Measurements from ENCODE around the gene LYSMD1. TPM values are rescaled to one million over a fixed set of nuclear protein-coding genes. Genes with fewer than 3 reads are reported as not detected.

The LYSMD1 gene
- total and polyA plus RNA-seq, 2 donors (not counting 3 experiments of a cell fraction or from before 2014, with no cell fraction given), result 1.7 to 8.2 TPM

GRCh38 chr1:151192047-151192446, 26.3 kb upstream of the LYSMD1 start:
- peaks cover 10% of the 10 kb centered on the region for H3K4me1 ChIP-seq (ENCODE audit: control insufficient read depth, extremely low read depth, insufficient read depth, low read length)
- TF ChIP-seq EZH2 (IDR thresholded peaks at IDR 0.05; ENCODE audit: borderline replicate concordance, low read depth, low read length, severe bottlenecking) (no peak), MYC (IDR thresholded peaks at IDR 0.05; ENCODE audit: low read depth, low read length) (no peak), POLR2A (IDR thresholded peaks at IDR 0.05; ENCODE audit: low read depth, low read length) (no peak), JUN (IDR thresholded peaks at IDR 0.05; ENCODE audit: borderline replicate concordance, insufficient read depth, insufficient read length, low read depth) (no peak), CTCF (IDR thresholded peaks at IDR 0.05; ENCODE audit: extremely low read depth in 1 of 2, insufficient read depth in 1 of 2, low read depth in 1 of 2, low read length in 2 of 2) (no peak), FOS (IDR thresholded peaks at IDR 0.05; ENCODE audit: borderline replicate concordance, insufficient read depth, low read length) (no peak)
- H3K4me3 ChIP-seq (replicated peaks in 1 of 3; ENCODE audit: insufficient read depth in 1 of 3, low read depth in 1 of 3, low read length in 3 of 3), result no peak overlapping the region
- ChIA-PET POLR2A (interaction anchor here (0.6 kb wide), 1 partner anchor 91 kb away, joined by 6 read pairs; no protein-coding TSS in a partner anchor), CTCF (no interaction called here)
- H3K79me2 ChIP-seq (ENCODE audit: control insufficient read depth, insufficient read depth, low read length), result peaks cover 27% of the 10 kb centered on the region
- H3K27me3 ChIP-seq (ENCODE audit: control insufficient read depth in 2 of 2, insufficient read depth in 2 of 2, low read length in 2 of 2), result no peaks in the 10 kb centered on the region
- no TSS peak for BruUV-seq (replicated peaks)
- no peak overlapping the region for H3K9ac ChIP-seq (replicated peaks; ENCODE audit: extremely low read depth, insufficient read depth, low read length)
- no peak overlapping the region for H3K4me2 ChIP-seq (ENCODE audit: insufficient read depth, low read length)
- H2AFZ ChIP-seq (ENCODE audit: low read depth, low read length), result no peak overlapping the region
- no peaks in the 10 kb centered on the region for H3K9me3 ChIP-seq (replicated peaks; ENCODE audit: control insufficient read depth, insufficient read depth, low read length)
- no peak for FAIRE-seq
- dilution Hi-C loops (cut with MboI; ENCODE audit: extremely low pct_ligation_motif_present, low sequenced_read_pairs), result no loop called here
- no peaks in the 10 kb centered on the region for H3K36me3 ChIP-seq (ENCODE audit: control insufficient read depth in 2 of 2, extremely low read depth in 1 of 2, insufficient read depth in 2 of 2, low read length in 2 of 2)
- intact Hi-C loops (cut with micrococcal nuclease), result loop anchor here (10.0 kb wide), 1 partner anchor 957 kb away; the partner anchor contains the start of gene ANP32E
- H3K9me1 ChIP-seq (replicated peaks; ENCODE audit: control insufficient read depth, extremely low read depth, insufficient read depth, low read length), result no peaks in the 10 kb centered on the region
- no peak overlapping the region for H3K27ac ChIP-seq (ENCODE audit: insufficient read depth, low read depth, low read length)
- no peaks in the 10 kb centered on the region for H4K20me1 ChIP-seq (replicated peaks; ENCODE audit: control insufficient read depth, extremely low read depth, insufficient read depth, low read length)
- no peak for DNase-seq (ENCODE audit: low read depth, low spot score)
